Keratinocyte (primary cell): ENCODE measurements around the gene PRKN. TPM values are rescaled to one million over a fixed set of nuclear protein-coding genes. Genes with fewer than 3 reads are reported as not detected.

Experiments
- DNase-seq: peaks from one replicate; pipeline ENCODE4 v3.0.0-alpha.2; 2011; ENCODE audit warnings: low read depth, missing footprints, low spot score
- FAIRE-seq: peaks from 2 replicates; lab custom pipeline; 2011; peaks lifted over from hg19 to GRCh38; lab: Jason Lieb, UNC
- H2AFZ ChIP-seq: 2 replicates; pipeline ENCODE4 v1.6.0; 2012; ENCODE audit warnings: low read length, control low read depth, inconsistent platforms; ENCODE audit not compliant: control insufficient read depth
- H3K27ac ChIP-seq: 2 replicates; pipeline ENCODE4 v1.5.1; 2011; ENCODE audit warnings: low read length; ENCODE audit not compliant: control insufficient read depth, insufficient read depth
- H3K27me3 ChIP-seq: 3 replicates; pipeline ENCODE4 v1.6.0; 2011; ENCODE audit warnings: low read length; ENCODE audit not compliant: control insufficient read depth, insufficient read depth; ENCODE audit errors: extremely low read depth
- H3K36me3 ChIP-seq, 2 experiments: 2 replicates in 1 of 2; 3 replicates in 1 of 2; pipeline ENCODE4 v1.5.1; 2011; ENCODE audit warnings: low read length in 2 of 2, mild to moderate bottlenecking in 1 of 2; ENCODE audit not compliant: control insufficient read depth in 2 of 2, insufficient read depth in 2 of 2; ENCODE audit errors: extremely low read depth in 1 of 2
- H3K4me1 ChIP-seq: 3 replicates; pipeline ENCODE4 v1.5.1; 2011; ENCODE audit warnings: low read length; ENCODE audit not compliant: control insufficient read depth, insufficient read depth; ENCODE audit errors: extremely low read depth
- H3K4me2 ChIP-seq: 3 replicates; pipeline ENCODE4 v1.6.0; 2011; ENCODE audit warnings: low read depth, low read length; ENCODE audit not compliant: control insufficient read depth, insufficient read depth; ENCODE audit errors: extremely low read depth
- H3K4me3 ChIP-seq, 3 experiments: fragments of 200-600 bp in 1 of 3; sonication (generic) in 1 of 3; 2 replicates in 2 of 3; 3 replicates in 1 of 3; pipeline ENCODE4 v1.5.1; 2011 to 2016; ENCODE audit warnings: low read length in 3 of 3, mild to moderate bottlenecking in 3 of 3, control low read depth in 2 of 3, inconsistent platforms in 1 of 3, low read depth in 1 of 3, mixed read lengths in 1 of 3, mixed run types in 1 of 3, moderate library complexity in 1 of 3; ENCODE audit not compliant: control insufficient read depth in 2 of 3, insufficient read depth in 2 of 3; ENCODE audit errors: extremely low read depth in 1 of 3
- H3K79me2 ChIP-seq: 2 replicates; pipeline ENCODE4 v1.6.0; 2012; ENCODE audit warnings: low read length; ENCODE audit not compliant: control insufficient read depth, insufficient read depth
- H3K9ac ChIP-seq: 3 replicates; pipeline ENCODE4 v1.6.0; 2011; ENCODE audit warnings: low read length; ENCODE audit not compliant: control insufficient read depth, insufficient read depth; ENCODE audit errors: extremely low read depth
- H3K9me1 ChIP-seq: 3 replicates; pipeline ENCODE4 v1.6.0; 2011; ENCODE audit warnings: low read length; ENCODE audit not compliant: control insufficient read depth, insufficient read depth; ENCODE audit errors: extremely low read depth
- H3K9me3 ChIP-seq: 2 replicates; pipeline ENCODE4 v1.5.1; 2012; ENCODE audit warnings: low read depth, low read length; ENCODE audit not compliant: control insufficient read depth
- H4K20me1 ChIP-seq: 3 replicates; pipeline ENCODE4 v1.6.0; 2011; ENCODE audit warnings: low read length; ENCODE audit not compliant: control insufficient read depth, insufficient read depth; ENCODE audit errors: extremely low read depth
- CTCF ChIP-seq, 3 experiments: IDR thresholded peaks in 1 of 3; conservative IDR thresholded peaks in 1 of 3; optimal IDR thresholded peaks in 1 of 3; 2 replicates in 2 of 3; 3 replicates in 1 of 3; pipeline versions ENCODE3 to v1.5.1; 2011; ENCODE audit warnings: low read length in 3 of 3, mild to moderate bottlenecking in 3 of 3, moderate library complexity in 2 of 3, control low read depth in 1 of 3, inconsistent platforms in 1 of 3; ENCODE audit not compliant: insufficient read depth in 2 of 3; ENCODE audit errors: extremely low read depth in 1 of 3
- EZH2 ChIP-seq: IDR thresholded peaks from one replicate; pipeline ENCODE4 v1.6.1; 2012; ENCODE audit warnings: inconsistent platforms, mild to moderate bottlenecking, low read length, moderate library complexity
- dilution Hi-C: fragments of 300-500 bp; cut with MboI; formaldehyde crosslinking; loops from one replicate; pipeline ENCODE4 v1.7.0; 2020; ENCODE audit warnings: low sequenced_read_pairs; ENCODE audit not compliant: extremely low pct_ligation_motif_present
- polyA plus RNA-seq, 5 experiments: library from polyadenylated mRNA; depleted of rRNA in 3 of 5; stranded (reverse) in 3 of 5; stranded (forward) in 1 of 5; unstranded in 1 of 5; fragments of >200 nt; gene quantifications; 1 replicate in 1 of 5; 2 replicates in 3 of 5; 3 replicates in 1 of 5; pipeline versions ENCODE4 v1.2.1 to v1.2.3, GENCODE V29; 2011 to 2012; ENCODE audit warnings: missing spikeins in 2 of 5, low read depth in 1 of 5, low replicate concordance in 1 of 5

The PRKN gene
- polyA plus RNA-seq, 1 donor (not counting 4 experiments of a cell fraction or from before 2014, with no cell fraction given), result 0.67 TPM

- no peak overlapping the region for H3K27ac ChIP-seq
- no peak overlapping the region for H3K4me2 ChIP-seq
- H3K9me1 ChIP-seq, result no peaks in the 10 kb centered on the region
- peaks cover 7% of the 10 kb centered on the region for H3K4me1 ChIP-seq
- dilution Hi-C loops, result no loop called here
- H2AFZ ChIP-seq, result no peak overlapping the region
- H3K36me3 ChIP-seq, result no peaks in the 10 kb centered on the region
- no peak overlapping the region for H3K4me3 ChIP-seq
- no peaks in the 10 kb centered on the region for H3K9me3 ChIP-seq
- H3K9ac ChIP-seq, result no peak overlapping the region
- no peaks in the 10 kb centered on the region for H4K20me1 ChIP-seq
- no peaks in the 10 kb centered on the region for H3K27me3 ChIP-seq
- TF ChIP-seq EZH2 (no peak), CTCF (optimal IDR thresholded peaks at IDR 0.05 in 1 of 3, IDR thresholded peaks at IDR 0.05 in 1 of 3, conservative IDR thresholded peaks at IDR 0.05 in 1 of 3; ENCODE audit: extremely low read depth in 1 of 3, insufficient read depth in 2 of 3, low read length in 3 of 3) (no peak)
- DNase-seq, result no peak
- no peak for FAIRE-seq
- no peaks in the 10 kb centered on the region for H3K79me2 ChIP-seq
Observed at GRCh38 chr6:161436106-161436876, 1291.3 kb downstream of the PRKN start.

DNA sequence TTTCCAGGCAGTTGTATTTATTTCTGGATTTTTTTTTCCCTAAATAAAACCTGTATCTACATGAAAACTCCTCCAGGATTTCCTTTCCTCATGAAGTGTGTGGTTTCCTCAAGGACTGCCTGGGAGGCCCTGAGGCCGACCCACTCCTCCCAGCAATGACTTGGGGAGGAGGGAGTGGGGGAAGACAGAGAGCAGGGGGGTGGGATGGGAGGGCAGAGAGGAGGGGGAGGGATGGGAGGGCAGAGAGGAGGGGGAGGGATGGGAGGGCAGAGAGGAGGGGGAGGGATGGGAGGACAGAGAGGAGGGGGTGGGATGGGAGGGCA lies 1291.9 kb downstream of the PRKN start:
- no peak for TF ChIP-seq EZH2
- no peak for TF ChIP-seq CTCF (optimal IDR thresholded peaks at IDR 0.05 in 1 of 3, IDR thresholded peaks at IDR 0.05 in 1 of 3, conservative IDR thresholded peaks at IDR 0.05 in 1 of 3; ENCODE audit: extremely low read depth in 1 of 3, insufficient read depth in 2 of 3, low read length in 3 of 3)
- H3K9me1 ChIP-seq, result no peaks in the 10 kb centered on the region

More for the DNA sequence above, 1291.9 kb downstream of the PRKN start:
- peaks cover 7% of the 10 kb centered on the region for H3K4me1 ChIP-seq
- H3K4me2 ChIP-seq, result no peak overlapping the region
- H2AFZ ChIP-seq, result no peak overlapping the region
- H3K4me3 ChIP-seq, result no peak overlapping the region
- H3K27ac ChIP-seq, result no peak overlapping the region
- no peaks in the 10 kb centered on the region for H3K9me3 ChIP-seq
- no peak overlapping the region for H3K9ac ChIP-seq
- no peaks in the 10 kb centered on the region for H3K36me3 ChIP-seq
- no peaks in the 10 kb centered on the region for H4K20me1 ChIP-seq
- DNase-seq (no peak), FAIRE-seq (no peak)
- H3K27me3 ChIP-seq, result no peaks in the 10 kb centered on the region
- H3K79me2 ChIP-seq, result no peaks in the 10 kb centered on the region
- dilution Hi-C loops, result no loop called here
